Lung (tissue), 12 donors: Measurements from ENCODE around the gene VPS13D. TPM values are rescaled to one million over a fixed set of nuclear protein-coding genes. Genes with fewer than 3 reads are reported as not detected.
A peak's percentile ranks its signal among the peaks of the same experiment; 100 is the strongest.

ENCODE experiments used
- ATAC-seq: fragments of 200-7000 bp; cut with Tn5 transposase; one replicate; pipeline ENCODE4 v1.9.1; 2020; ENCODE audit warnings: moderate number of reproducible peaks; ENCODE audit not compliant: insufficient read depth, low FRiP score
- DNase-seq, 3 donors: peaks; one replicate each; pipeline ENCODE4 v3.0.0-alpha.2; 2013 to 2017
- H3K27ac ChIP-seq, 2 donors: one replicate each; pipeline ENCODE4 v1.5.1; 2013; ENCODE audit warnings: mild to moderate bottlenecking in 2 of 2, moderate library complexity in 2 of 2, control low read depth in 1 of 2, inconsistent platforms in 1 of 2, low read depth in 1 of 2, low read length in 1 of 2
- H3K27me3 ChIP-seq, 3 donors: one replicate each; pipeline ENCODE4 v1.5.1; 2013; ENCODE audit warnings: low read length in 2 of 3; ENCODE audit not compliant: control insufficient read depth in 3 of 3, insufficient read depth in 3 of 3
- H3K36me3 ChIP-seq, 4 donors: one replicate each; pipeline ENCODE4 v1.5.1; 2013; ENCODE audit warnings: low read length in 4 of 4, mild to moderate bottlenecking in 1 of 4, moderate library complexity in 1 of 4; ENCODE audit not compliant: control insufficient read depth in 4 of 4, insufficient read depth in 4 of 4
- H3K4me1 ChIP-seq, 5 donors: one replicate each; pipeline ENCODE4 v1.5.1; 2013; ENCODE audit warnings: low read length in 5 of 5, mild to moderate bottlenecking in 2 of 5, moderate library complexity in 1 of 5; ENCODE audit not compliant: control insufficient read depth in 5 of 5, insufficient read depth in 5 of 5
- H3K4me3 ChIP-seq: one replicate; pipeline ENCODE4 v1.5.1; 2013; ENCODE audit warnings: mild to moderate bottlenecking, control low read depth, moderate library complexity
- H3K9ac ChIP-seq, 2 donors: one replicate each; pipeline ENCODE4 v1.5.1; 2013; ENCODE audit warnings: low read length in 2 of 2, control low read depth in 1 of 2; ENCODE audit not compliant: insufficient read depth in 1 of 2
- H3K9me3 ChIP-seq, 4 donors: one replicate each; pipeline ENCODE4 v1.5.1; 2013; ENCODE audit warnings: low read length in 3 of 4, mild to moderate bottlenecking in 1 of 4, moderate library complexity in 1 of 4; ENCODE audit not compliant: control insufficient read depth in 4 of 4, insufficient read depth in 3 of 4
- CTCF ChIP-seq: IDR thresholded peaks from 2 replicates; pipeline ENCODE4 v1.5.1; 2012; ENCODE audit warnings: mild to moderate bottlenecking; ENCODE audit errors: control extremely low read depth, extremely low read depth
- WGBS, 2 donors: extraction: QIAGEN DNeasy Blood & Tissue Kit; methylation state at CpG; one replicate each; pipeline ENCODE4 v1.1.7; 2013; 5-methylcytosine and 5-hydroxymethylcytosine counted together
- polyA plus RNA-seq, 2 donors: library from polyadenylated mRNA; stranded (reverse); fragments of 200-250 nt; gene quantifications; one replicate each; pipeline ENCODE4 v1.2.1, GENCODE V29; 2013
- total RNA-seq, 2 donors: library from RNA; depleted of rRNA in 1 of 2; stranded (reverse); fragments of >200 nt in 1 of 2; gene quantifications; one replicate each; pipeline ENCODE4 v1.2.1, GENCODE V29; 2014 to 2021
- donor health status: control.
- donor health status: control.
- donor health status: Bipolar disorder and iron deficiency.
- donor health status: healthy.
- donor health status: DM: yes; HTN: yes; CAD: no.

VPS13D gene
- total and polyA plus RNA-seq, 4 donors: 18.4 to 76.0 (median 37.5) TPM

DNA sequence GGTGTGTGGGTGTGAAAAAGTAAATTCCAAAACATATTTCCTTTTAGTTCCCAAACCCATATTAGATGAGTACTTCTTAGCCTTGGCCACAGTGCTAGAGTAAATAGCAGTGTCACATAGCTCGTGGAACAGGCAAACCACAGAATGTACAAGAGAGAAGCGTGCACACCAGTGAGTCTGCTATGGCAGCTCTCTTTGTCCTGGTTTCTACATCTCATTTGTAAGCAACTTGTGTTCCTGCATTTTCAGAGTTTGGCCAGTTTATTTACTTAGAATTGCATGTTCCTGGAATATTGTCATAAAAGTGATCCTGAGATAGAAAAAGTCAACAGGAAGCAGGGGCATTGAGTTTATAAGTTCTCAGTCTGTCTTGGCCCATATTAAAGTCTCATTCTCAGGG lies 246.1 kb downstream of the VPS13D start:
- H3K36me3 ChIP-seq: no peaks in the 10 kb centered on the region
- no peaks in the 10 kb centered on the region for H3K9me3 ChIP-seq
- no peak for DNase-seq
- peaks cover 45 to 85% (median 68%) of the 10 kb centered on the region in 5 donors for H3K4me1 ChIP-seq
- no peak for TF ChIP-seq CTCF
- no peaks in the 10 kb centered on the region for H3K27me3 ChIP-seq
- no peak overlapping the region for H3K9ac ChIP-seq
- H3K4me3 ChIP-seq: no peak overlapping the region
- peak overlapping the region in 1 of 2 donors; percentile 46 for H3K27ac ChIP-seq
- peak; percentile 42 for ATAC-seq
- WGBS, 2 donors: 43 to 49% methylated on average over 2 of the region's 2 CpGs

DNA sequence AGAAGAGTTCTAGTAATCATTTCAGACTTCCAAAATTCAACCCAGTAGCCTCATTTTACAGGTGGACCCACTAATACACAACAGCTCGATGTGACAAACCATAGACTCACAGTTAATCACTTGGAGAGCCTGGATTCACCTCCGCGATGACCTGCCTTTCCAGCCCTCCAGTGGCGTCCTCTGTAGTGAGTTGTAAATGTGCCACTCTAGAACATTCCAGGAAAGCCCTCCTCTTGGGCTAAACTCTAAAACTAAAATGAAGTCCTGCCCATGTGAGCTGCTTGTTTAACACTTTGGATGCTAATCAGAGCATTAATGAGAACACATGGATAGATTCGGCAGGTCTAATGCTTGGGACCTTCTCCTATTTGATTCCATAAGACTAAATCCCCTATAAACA lies 247.5 kb downstream of the VPS13D start:
- no peak for ATAC-seq
- Histone ChIP-seq H3K36me3 (peaks cover 0 to 3% (median 0%) of the 10 kb centered on the region in 4 donors), H3K27me3 (no peaks in the 10 kb centered on the region), H3K4me1 (peaks cover 50 to 95% (median 72%) of the 10 kb centered on the region in 5 donors), H3K4me3 (no peak overlapping the region), H3K27ac (peak overlapping the region in 1 of 2 donors; percentile 78), H3K9ac (peak overlapping the region in 1 of 2 donors; percentile 77), H3K9me3 (no peaks in the 10 kb centered on the region)
- 95 to 97% methylated on average over 5 of the region's 5 CpGs for WGBS, 2 donors
- no peak for DNase-seq
- TF ChIP-seq CTCF: no peak

GRCh38 chr1:12477936-12478611 lies 248.2 kb downstream of the VPS13D start:
- Histone ChIP-seq H3K4me3 (no peak overlapping the region), H3K9me3 (no peaks in the 10 kb centered on the region), H3K27ac (peak overlapping the region; percentile 75 to 78), H3K36me3 (peaks cover 0 to 3% (median 0%) of the 10 kb centered on the region in 4 donors), H3K9ac (peak overlapping the region in 1 of 2 donors; percentile 77), H3K4me1 (peaks cover 49 to 92% (median 64%) of the 10 kb centered on the region in 5 donors), H3K27me3 (no peaks in the 10 kb centered on the region)
- peak; percentile 97 to 99 (median 99) for DNase-seq
- peak; percentile 73 for ATAC-seq
- TF ChIP-seq CTCF: no peak
- 22 to 43% methylated on average over 19 of the region's 19 CpGs for WGBS, 2 donors
